Smooth muscle cell of trachea (primary cell): ENCODE measurements around the gene HDAC1. TPM values are rescaled to one million over a fixed set of nuclear protein-coding genes. Genes with fewer than 3 reads are reported as not detected.

Source experiments
- total RNA-seq: library from RNA; depleted of rRNA; stranded (reverse); fragments of >200 nt; gene quantifications from 2 replicates; pipeline ENCODE4 v1.2.1, GENCODE V29; 2014

HDAC1 gene
- 89.2 and 99.5 TPM in 2 replicates for total RNA-seq

DNA sequence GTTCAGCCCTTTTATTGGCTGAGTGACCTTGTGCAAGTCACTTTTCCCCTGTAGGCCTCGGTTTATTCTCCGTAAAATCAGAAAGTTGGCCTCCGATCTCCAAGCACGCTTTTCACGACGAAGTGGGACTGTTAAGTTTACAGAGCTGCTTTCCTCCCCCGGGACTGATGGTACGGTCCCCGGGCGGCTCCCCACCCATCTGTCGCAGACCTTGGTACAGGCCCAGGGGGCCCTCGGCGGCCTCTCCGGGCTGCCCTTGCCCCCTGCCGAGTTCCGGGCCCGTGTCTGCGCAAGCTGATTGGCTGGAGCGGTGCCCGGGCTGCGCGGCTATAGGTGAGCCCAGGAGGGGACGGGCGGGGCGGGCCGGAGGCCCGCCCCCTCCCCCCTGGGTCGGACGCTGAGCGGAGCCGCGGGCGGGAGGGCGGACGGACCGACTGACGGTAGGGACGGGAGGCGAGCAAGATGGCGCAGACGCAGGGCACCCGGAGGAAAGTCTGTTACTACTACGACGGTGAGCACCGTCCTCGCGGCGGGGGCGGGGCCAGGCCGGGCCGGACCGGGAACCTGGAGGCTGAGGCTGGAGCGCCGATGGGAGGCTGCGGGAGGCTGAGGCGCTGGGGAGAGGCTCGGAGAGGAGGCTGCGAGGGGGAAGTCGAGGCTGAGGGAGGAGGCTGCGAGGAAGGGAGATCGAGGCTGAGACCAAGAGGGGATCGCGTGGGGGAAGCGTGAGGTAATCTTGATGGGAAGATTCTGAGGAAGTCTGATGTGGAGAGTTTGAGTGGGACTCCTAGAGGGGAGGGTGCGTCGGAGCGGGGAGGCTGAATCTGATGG is at the start of gene HDAC1:
Gene HDAC1 (plus strand): TSS at position 376 of the 831 bp plus-strand sequence. CDS start 87 bp downstream, at position 463.

DNA sequence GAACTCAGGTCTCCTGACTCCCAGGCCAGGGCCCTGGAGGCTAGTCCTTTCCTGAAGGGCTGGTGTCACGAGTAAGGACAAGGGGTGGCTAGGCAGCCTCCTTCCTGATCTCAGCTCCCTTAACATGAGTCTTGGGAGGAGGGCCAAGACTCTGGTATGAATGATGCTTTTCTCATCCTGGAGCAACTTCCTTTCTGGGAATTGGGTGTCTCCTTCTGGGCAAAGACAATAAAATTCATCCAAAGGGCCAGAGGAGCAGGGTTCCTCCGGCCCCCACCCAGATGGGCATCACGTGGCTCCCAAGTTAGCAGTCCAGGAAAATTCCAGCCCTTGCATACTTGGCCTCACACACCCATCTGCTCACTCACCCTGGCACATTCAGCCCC is 45.0 kb upstream of the HDAC1 start, which contains the start of gene FAM167B:
Gene FAM167B (plus strand): TSS at position 335 of the 386 bp plus-strand sequence. CDS start 200 bp downstream, outside the sequence.

DNA sequence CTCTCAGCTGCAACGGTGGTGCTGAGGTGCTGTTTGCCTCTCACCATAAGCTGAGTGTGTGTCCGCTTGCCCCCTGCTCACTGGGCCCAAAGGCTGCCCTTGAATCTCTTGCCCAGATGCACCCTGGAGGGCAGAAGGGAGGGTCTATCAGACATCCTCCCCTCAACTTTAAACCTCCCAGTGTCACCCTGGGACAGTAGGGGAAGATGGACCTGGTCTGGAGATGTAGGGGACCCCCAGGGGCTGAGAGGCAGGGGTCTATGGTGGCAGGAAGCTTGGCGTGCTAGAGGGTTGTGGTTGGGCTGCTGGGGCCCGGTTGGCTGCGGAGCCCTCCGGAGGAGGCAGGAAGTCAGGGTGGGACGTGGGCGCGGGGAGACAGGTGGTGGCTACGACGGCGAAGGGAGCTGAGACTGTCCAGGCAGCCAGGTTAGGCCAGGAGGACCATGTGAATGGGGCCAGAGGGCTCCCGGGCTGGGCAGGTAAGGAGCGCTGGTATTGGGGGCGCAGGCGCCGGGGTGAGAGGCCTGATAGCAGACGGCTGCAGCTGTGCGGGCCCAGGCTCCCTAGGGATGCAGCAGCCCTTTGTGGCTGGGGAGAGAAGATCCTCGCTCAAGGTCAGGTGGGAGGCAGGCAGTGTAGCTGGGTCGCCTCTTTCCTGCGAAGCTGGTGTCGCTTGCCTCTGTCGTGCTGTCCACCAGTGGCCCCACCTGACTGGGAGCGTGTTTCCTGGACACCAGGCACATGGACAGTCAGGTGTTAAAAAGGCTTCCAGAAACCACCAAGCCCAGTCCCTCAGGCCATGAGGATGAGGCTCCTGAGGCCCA is 40.8 kb upstream of the HDAC1 start, which contains the start of gene LCK:
Gene LCK (plus strand): TSS at position 373 of the 824 bp plus-strand sequence. CDS start 23,065 bp downstream, outside the sequence.

DNA sequence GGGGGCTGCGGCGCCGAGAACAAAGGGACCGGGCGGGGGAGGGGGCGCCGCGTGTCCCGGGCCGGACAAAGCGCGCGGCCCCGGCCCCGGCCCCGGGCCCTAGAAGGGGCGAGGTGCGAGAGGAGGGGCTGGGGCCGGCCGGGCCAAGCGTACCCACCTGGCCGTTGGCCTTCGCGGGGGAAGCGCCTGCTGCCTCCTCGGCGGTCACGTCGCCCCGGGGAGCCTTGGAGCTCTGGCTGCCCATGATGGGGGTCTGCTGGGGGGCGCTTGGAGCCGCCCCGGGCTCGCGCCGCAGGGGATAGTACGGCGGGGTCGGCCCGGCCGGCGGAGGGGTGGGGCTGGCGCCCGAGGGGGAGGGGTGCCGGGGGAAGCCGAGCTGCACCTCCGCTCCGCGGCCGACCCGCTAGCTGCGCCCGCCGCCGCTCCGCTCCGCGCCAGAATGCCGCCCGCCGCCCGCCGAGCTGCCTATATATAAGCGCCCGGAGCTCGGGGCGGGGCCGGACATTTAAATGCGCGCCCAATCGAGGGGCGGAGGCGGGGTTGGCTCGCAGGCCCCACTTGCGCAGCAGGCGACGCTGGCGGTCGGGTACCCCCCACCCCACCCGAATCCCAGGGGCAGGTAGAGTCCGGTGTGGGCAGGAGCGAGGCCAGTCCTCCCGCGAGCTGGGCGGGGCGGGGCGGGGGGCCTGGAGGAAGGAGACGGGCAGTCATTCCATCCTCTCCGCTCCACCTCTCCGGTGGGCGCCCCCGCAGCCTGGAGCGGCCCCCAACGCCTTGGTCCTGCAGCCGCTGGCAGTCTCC is 44.1 kb downstream of the HDAC1 start, which contains the start of gene MARCKSL1:
Gene MARCKSL1 (minus strand): TSS at position 444 of the 801 bp plus-strand sequence. CDS start 200 bp downstream, at position 244.

DNA sequence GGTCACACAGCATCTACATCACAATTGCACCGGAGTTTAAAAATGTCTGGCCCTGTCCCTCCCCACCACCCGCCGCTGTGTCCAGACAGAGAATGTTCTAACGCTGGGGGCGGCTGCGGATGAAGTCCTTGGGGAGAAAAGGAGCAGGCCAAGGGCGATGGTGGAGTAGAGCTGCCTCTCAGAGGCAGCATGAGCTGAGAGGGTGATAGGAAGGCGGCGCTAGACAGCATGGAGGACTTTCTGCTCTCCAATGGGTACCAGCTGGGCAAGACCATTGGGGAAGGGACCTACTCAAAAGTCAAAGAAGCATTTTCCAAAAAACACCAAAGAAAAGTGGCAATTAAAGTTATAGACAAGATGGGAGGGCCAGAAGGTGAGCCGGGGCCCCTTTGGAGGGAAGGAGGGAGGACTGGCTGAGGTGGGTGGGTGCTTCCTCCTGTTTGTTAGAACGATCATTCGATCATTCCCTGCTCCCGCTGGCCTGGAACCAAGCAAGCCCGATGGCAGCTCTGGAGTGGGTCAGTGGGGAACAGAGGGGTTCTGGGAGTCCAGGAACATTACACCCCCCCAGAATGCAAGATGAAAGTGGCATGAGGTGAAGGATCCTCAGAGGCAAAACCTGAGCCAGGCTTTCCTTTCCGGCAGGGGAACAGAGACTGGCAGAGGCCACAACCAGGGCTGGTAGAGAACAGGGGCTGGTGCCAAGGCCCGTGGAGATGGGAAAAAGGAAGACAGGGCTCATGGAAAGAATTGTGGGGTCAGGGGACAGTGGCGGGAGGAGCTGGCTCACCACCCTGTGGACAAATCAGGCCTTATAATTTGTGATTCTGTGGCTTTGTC is 70.8 kb downstream of the HDAC1 start, which contains the start of the genes FAM229A and TSSK3:
Gene FAM229A (minus strand): TSS at position 12 of the 840 bp plus-strand sequence. CDS start 394 bp downstream, outside the sequence.
Gene TSSK3 (plus strand): TSS at position 66 of the 840 bp plus-strand sequence. CDS start 163 bp downstream, at position 229.

Other genes starting within 250 kb of the HDAC1 start
- 5.5 and 7.1 TPM in 2 replicates for gene TMEM39B, start 219.1 kb upstream of the HDAC1 start, total RNA-seq
- gene KPNA6, start 184.0 kb upstream of the HDAC1 start, total RNA-seq = 39.9 and 47.5 TPM in 2 replicates
- gene TXLNA, start 112.4 kb upstream of the HDAC1 start, total RNA-seq = 81.4 and 120 TPM in 2 replicates
- 8.1 and 12.4 TPM in 2 replicates for gene CCDC28B, start 91.5 kb upstream of the HDAC1 start, total RNA-seq
- gene IQCC, start 86.4 kb upstream of the HDAC1 start, total RNA-seq = 1.5 and 2.0 TPM in 2 replicates
- gene DCDC2B, start 83.0 kb upstream of the HDAC1 start, total RNA-seq = not detected in 2 replicates
- gene TMEM234, start 69.7 kb upstream of the HDAC1 start, total RNA-seq = 20.5 and 22.3 TPM in 2 replicates
- gene EIF3I, start 69.7 kb upstream of the HDAC1 start, total RNA-seq = 426 and 471 TPM in 2 replicates
- 0.29 and 0.66 TPM in 2 replicates for gene FAM167B, start 44.9 kb upstream of the HDAC1 start, total RNA-seq
- gene LCK, start 40.8 kb upstream of the HDAC1 start, total RNA-seq = not detected in 2 replicates
- 7.3 and 20.5 TPM in 2 replicates for gene MARCKSL1, start 44.1 kb downstream of the HDAC1 start, total RNA-seq
- 1.6 and 2.3 TPM in 2 replicates for gene FAM229A, start 70.4 kb downstream of the HDAC1 start, total RNA-seq
- gene TSSK3, start 70.5 kb downstream of the HDAC1 start, total RNA-seq = 1.0 and 1.3 TPM in 2 replicates
- 60.7 and 70.0 TPM in 2 replicates for gene BSDC1, start 102.4 kb downstream of the HDAC1 start, total RNA-seq
- not detected in 2 replicates for gene ZBTB8B, start 173.0 kb downstream of the HDAC1 start, total RNA-seq
- 7.1 and 9.2 TPM in 2 replicates for gene ZBTB8A, start 247.3 kb downstream of the HDAC1 start, total RNA-seq